ENCODE data around the gene ATP4A.
A peak's percentile ranks its signal among the peaks of the same experiment; 100 is the strongest.
"Not testable (repeated sequence)": the region's sequence is repeated elsewhere in the genome, so short reads cannot be mapped to it uniquely, and the experiment has no call there.

Gene ATP4A

DNA sequence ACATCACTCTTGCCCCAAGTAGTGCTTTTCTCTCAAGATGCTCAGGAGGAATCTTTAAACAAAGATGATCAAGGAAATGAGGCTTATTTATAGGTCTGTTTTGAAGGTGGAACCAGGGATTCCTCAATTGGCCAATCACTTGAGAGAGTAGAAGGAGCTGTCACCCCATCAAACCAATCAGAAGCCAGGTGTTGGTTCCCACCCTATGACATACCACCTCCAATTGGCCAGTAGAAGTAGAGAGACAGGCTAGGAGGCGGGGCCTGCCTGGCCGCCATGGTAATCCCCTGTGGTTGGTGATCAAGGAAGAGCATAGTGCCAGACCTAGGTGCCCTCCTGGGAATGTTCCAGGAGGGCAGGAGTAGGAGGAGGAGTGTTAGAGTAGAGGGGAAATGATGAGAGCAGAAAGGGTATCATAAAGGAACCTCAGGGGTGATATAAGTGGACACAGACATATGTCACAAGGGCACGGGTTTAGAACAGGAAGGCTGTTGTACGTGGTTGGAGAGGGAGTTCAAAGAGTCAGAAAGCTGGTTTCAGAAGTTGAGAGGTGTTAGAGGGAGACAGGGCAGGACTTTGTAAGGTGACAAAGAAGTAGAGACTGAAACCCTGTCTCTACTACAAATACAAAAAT, 33.0 kb upstream of the ATP4A start:
- no peak overlapping the region for H3K4me3 ChIP-seq (IDR thresholded peaks at IDR 0.05; ENCODE audit: insufficient read depth, low read depth, low read length)
- H3K79me2 ChIP-seq (ENCODE audit: insufficient read depth, low read depth) = no peaks in the 10 kb centered on the region
- H3K4me1 ChIP-seq (ENCODE audit: low read depth, poor library complexity, severe bottlenecking) = no peaks in the 10 kb centered on the region
- H3K27ac ChIP-seq = no peak overlapping the region
- peaks cover 26% of the 10 kb centered on the region; the same call in 1 of the 2 replicates for H3K27me3 ChIP-seq (ENCODE audit: insufficient read depth, low read depth)
- no peaks in the 10 kb centered on the region for H4K20me1 ChIP-seq (ENCODE audit: insufficient read depth)
- TF ChIP-seq, protein P1, sequence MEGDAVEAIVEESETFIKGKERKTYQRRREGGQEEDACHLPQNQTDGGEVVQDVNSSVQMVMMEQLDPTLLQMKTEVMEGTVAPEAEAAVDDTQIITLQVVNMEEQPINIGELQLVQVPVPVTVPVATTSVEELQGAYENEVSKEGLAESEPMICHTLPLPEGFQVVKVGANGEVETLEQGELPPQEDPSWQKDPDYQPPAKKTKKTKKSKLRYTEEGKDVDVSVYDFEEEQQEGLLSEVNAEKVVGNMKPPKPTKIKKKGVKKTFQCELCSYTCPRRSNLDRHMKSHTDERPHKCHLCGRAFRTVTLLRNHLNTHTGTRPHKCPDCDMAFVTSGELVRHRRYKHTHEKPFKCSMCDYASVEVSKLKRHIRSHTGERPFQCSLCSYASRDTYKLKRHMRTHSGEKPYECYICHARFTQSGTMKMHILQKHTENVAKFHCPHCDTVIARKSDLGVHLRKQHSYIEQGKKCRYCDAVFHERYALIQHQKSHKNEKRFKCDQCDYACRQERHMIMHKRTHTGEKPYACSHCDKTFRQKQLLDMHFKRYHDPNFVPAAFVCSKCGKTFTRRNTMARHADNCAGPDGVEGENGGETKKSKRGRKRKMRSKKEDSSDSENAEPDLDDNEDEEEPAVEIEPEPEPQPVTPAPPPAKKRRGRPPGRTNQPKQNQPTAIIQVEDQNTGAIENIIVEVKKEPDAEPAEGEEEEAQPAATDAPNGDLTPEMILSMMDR (conservative IDR thresholded peaks at IDR 0.05; ENCODE audit: low read depth, low read length) = no peak
- no peaks in the 10 kb centered on the region for H3K36me3 ChIP-seq (ENCODE audit: insufficient read depth)
- H3K9ac ChIP-seq = no peak overlapping the region
- no peak overlapping the region for H3K4me2 ChIP-seq
- H2AFZ ChIP-seq (ENCODE audit: low read depth) = 0 out of 2 replicates have a peak overlapping the region, but pooled peaks have one; percentile 23

DNA sequence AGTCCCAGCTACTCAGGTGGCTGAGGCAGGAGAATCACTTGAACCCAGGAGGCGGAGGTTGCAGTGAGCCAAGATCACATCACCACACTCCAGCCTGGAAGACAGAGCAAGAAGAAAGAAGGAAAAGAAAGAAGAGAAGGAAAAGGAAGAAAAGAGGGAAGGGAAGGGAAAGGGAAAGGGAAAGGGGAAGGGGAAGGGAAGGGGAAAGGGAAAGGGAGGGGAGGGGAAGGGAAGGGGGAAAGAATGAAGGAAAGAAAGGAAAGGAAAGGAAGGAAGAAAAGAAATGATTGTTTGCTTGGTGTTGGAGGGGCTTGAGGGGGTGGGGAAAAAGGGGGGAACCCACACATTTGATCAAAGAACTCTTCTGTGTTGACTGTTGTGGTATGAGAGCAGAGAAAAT, 32.5 kb upstream of the ATP4A start:
- Histone ChIP-seq H3K27ac (no peak overlapping the region), H3K9ac (no peak overlapping the region), H4K20me1 (ENCODE audit: insufficient read depth) (no peaks in the 10 kb centered on the region), H2AFZ (ENCODE audit: low read depth) (no peak overlapping the region), H3K4me1 (ENCODE audit: low read depth, poor library complexity, severe bottlenecking) (no peaks in the 10 kb centered on the region), H3K4me3 (IDR thresholded peaks at IDR 0.05; ENCODE audit: insufficient read depth, low read depth, low read length) (no peak overlapping the region), H3K79me2 (ENCODE audit: insufficient read depth, low read depth) (no peaks in the 10 kb centered on the region), H3K27me3 (ENCODE audit: insufficient read depth, low read depth) (peaks cover 21% of the 10 kb centered on the region; the same call in 1 of the 2 replicates), H3K36me3 (ENCODE audit: insufficient read depth) (no peaks in the 10 kb centered on the region), H3K4me2 (no peak overlapping the region)
- TF ChIP-seq, protein P1 (conservative IDR thresholded peaks at IDR 0.05; ENCODE audit: low read depth, low read length) = no peak

DNA sequence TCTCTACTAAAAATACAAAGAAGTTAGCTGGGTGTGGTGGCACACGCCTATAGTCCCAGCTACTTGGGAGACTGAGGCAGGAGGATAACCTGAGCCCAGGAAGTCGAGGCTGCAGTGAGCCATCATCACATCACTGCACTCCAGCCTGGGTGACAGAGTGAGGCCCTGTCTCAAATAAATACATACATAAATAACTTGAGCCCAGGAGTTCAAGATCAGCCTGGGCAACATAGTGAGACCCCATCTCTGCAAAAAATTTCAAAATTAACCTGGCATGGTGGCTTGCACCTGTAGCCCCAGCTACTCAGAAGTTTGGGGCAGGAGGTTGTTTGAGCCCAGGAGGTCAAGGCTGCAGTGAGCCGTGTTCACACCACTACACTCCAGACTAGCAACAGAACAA, 31.6 kb upstream of the ATP4A start:
- not testable (repeated sequence) for H3K4me2 ChIP-seq; H3K9ac ChIP-seq; H3K4me1 ChIP-seq (ENCODE audit: low read depth, poor library complexity, severe bottlenecking); H3K79me2 ChIP-seq (ENCODE audit: insufficient read depth, low read depth); H3K4me3 ChIP-seq (IDR thresholded peaks at IDR 0.05; ENCODE audit: insufficient read depth, low read depth, low read length); H3K36me3 ChIP-seq (ENCODE audit: insufficient read depth); H4K20me1 ChIP-seq (ENCODE audit: insufficient read depth); H2AFZ ChIP-seq (ENCODE audit: low read depth); H3K27ac ChIP-seq
- peaks cover 21% of the 10 kb centered on the region; the same call in 1 of the 2 replicates for H3K27me3 ChIP-seq (ENCODE audit: insufficient read depth, low read depth)

DNA sequence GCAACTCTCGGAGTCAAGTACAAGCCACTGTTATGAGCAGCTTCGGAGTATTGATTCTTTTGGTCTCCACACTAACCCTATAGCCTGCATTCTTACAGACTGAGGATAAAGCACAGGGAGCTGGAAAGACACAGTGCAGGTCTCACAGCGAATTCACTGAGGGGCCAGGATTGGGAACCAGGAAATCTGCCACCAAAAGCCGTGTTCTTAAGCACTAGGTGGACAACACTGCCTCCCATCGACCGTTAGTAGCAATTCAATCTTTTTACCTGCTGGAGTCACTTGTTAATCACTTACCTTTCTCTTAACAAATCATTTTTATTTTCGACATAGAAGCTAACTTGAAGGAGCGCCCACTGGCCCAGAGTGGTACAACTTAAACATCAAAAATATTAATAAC, 28.8 kb upstream of the ATP4A start:
- no peak overlapping the region for H3K27ac ChIP-seq
- TF ChIP-seq, protein P1 (conservative IDR thresholded peaks at IDR 0.05; ENCODE audit: low read depth, low read length) = no peak
- H3K4me2 ChIP-seq = no peak overlapping the region
- no peak overlapping the region for H3K4me3 ChIP-seq (IDR thresholded peaks at IDR 0.05; ENCODE audit: insufficient read depth, low read depth, low read length)
- no peaks in the 10 kb centered on the region for H3K36me3 ChIP-seq (ENCODE audit: insufficient read depth)
- H4K20me1 ChIP-seq (ENCODE audit: insufficient read depth) = no peaks in the 10 kb centered on the region
- peaks cover 12% of the 10 kb centered on the region; the same call in 1 of the 2 replicates for H3K27me3 ChIP-seq (ENCODE audit: insufficient read depth, low read depth)
- H3K9ac ChIP-seq = no peak overlapping the region
- no peaks in the 10 kb centered on the region for H3K79me2 ChIP-seq (ENCODE audit: insufficient read depth, low read depth)
- H2AFZ ChIP-seq (ENCODE audit: low read depth) = no peak overlapping the region
- no peaks in the 10 kb centered on the region for H3K4me1 ChIP-seq (ENCODE audit: low read depth, poor library complexity, severe bottlenecking)

DNA sequence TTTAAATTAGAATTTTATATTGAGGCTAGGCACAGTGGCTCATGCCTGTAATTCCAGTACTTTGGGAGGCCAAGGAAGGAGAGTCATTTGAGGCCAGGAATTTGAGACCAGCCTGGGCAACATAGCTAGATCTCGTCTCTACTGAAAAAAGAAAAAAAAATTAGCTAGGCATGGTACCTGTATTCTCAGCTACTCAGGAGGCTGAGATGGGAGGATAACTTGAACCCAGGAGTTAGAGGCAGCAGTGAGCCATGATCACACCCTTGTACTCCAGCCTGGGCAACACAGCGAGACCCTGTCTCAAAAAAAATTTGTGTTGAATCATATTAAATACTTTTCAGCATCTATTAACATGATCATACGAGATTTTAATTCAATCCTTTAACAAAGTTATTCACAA, 27.4 kb upstream of the ATP4A start:
- Histone ChIP-seq H4K20me1 (ENCODE audit: insufficient read depth) (no peaks in the 10 kb centered on the region), H3K27me3 (ENCODE audit: insufficient read depth, low read depth) (peaks cover 12% of the 10 kb centered on the region; the same call in 1 of the 2 replicates), H2AFZ (ENCODE audit: low read depth) (no peak overlapping the region), H3K4me1 (ENCODE audit: low read depth, poor library complexity, severe bottlenecking) (no peaks in the 10 kb centered on the region), H3K4me2 (no peak overlapping the region), H3K27ac (no peak overlapping the region), H3K36me3 (ENCODE audit: insufficient read depth) (no peaks in the 10 kb centered on the region), H3K4me3 (IDR thresholded peaks at IDR 0.05; ENCODE audit: insufficient read depth, low read depth, low read length) (no peak overlapping the region), H3K79me2 (ENCODE audit: insufficient read depth, low read depth) (no peaks in the 10 kb centered on the region), H3K9ac (no peak overlapping the region)
- TF ChIP-seq, protein P1 (conservative IDR thresholded peaks at IDR 0.05; ENCODE audit: low read depth, low read length) = no peak
